Omental fat pad (tissue), 4 donors: ENCODE data around the gene COL26A1. TPM values are rescaled to one million over a fixed set of nuclear protein-coding genes. Genes with fewer than 3 reads are reported as not detected.

Experiments used
- ATAC-seq: fragments of 150-250 bp; one replicate; pipeline ENCODE4 v1.9.1; 2016; ENCODE audit warnings: mild to moderate bottlenecking, moderate library complexity; ENCODE audit not compliant: low FRiP score
- DNase-seq: peaks from one replicate; pipeline ENCODE4 v3.0.0-alpha.2; 2019; ENCODE audit warnings: low spot score
- CTCF ChIP-seq, 3 donors: fragments of 450-650 bp; IDR thresholded peaks; one replicate each; pipeline ENCODE4 v1.5.1; 2016 to 2017; ENCODE audit warnings: antibody characterized with exemption in 3 of 3, mild to moderate bottlenecking in 3 of 3, moderate library complexity in 2 of 3
- total RNA-seq, 4 donors: library from RNA; depleted of rRNA; stranded (reverse); fragments of >200 nt; gene quantifications; one replicate each; pipeline ENCODE4 v1.1.0, GENCODE V29; 2016

COL26A1 gene
- total RNA-seq, 4 donors from 2014 or later, result 0.37 TPM; not detected in 3

- no peak for DNase-seq
- no peak for ATAC-seq
These were observed 19.0 kb downstream of the COL26A1 start for GRCh38 chr7:101381549-101382111.

GRCh38 chr7:101382937-101383336, 20.3 kb downstream of the COL26A1 start:
- TF ChIP-seq CTCF (IDR thresholded peaks at IDR 0.05), result no peak
- ATAC-seq (no peak), DNase-seq (no peak)

More at GRCh38 chr7:101381549-101382111, 19.0 kb downstream of the COL26A1 start:
- no peak for TF ChIP-seq CTCF (IDR thresholded peaks at IDR 0.05)

GRCh38 chr7:101386177-101386557, 23.5 kb downstream of the COL26A1 start:
- no peak for TF ChIP-seq CTCF (IDR thresholded peaks at IDR 0.05)
- ATAC-seq, result no peak
- DNase-seq, result no peak

- ATAC-seq (no peak), DNase-seq (no peak)
- TF ChIP-seq CTCF (IDR thresholded peaks at IDR 0.05), result no peak
These were observed 24.0 kb downstream of the COL26A1 start for GRCh38 chr7:101386558-101387231.

GRCh38 chr7:101390901-101391301, 28.2 kb downstream of the COL26A1 start:
- ATAC-seq, result no peak
- DNase-seq, result no peak
- no peak for TF ChIP-seq CTCF (IDR thresholded peaks at IDR 0.05)

GRCh38 chr7:101391991-101392390, 29.3 kb downstream of the COL26A1 start:
- no peak for ATAC-seq
- TF ChIP-seq CTCF (IDR thresholded peaks at IDR 0.05), result no peak
- DNase-seq, result no peak

GRCh38 chr7:101393865-101394264, 31.2 kb downstream of the COL26A1 start:
- TF ChIP-seq CTCF (IDR thresholded peaks at IDR 0.05), result no peak
- ATAC-seq (no peak), DNase-seq (no peak)
